Stimulated activated CD8-positive, alpha-beta memory T cell treated with anti-CD3 and anti-CD28 coated beads, Interleukin-12 subunit alpha, Interleukin-12 subunit beta, amount 100 ng/mL, for 1 hour (primary cell): Measurements from ENCODE around the gene GLI2.

ENCODE experiments used
- DNase-seq: peaks from one replicate; pipeline ENCODE4 v3.0.0-alpha.2; 2020; ENCODE audit warnings: low read depth

GLI2 gene

DNA sequence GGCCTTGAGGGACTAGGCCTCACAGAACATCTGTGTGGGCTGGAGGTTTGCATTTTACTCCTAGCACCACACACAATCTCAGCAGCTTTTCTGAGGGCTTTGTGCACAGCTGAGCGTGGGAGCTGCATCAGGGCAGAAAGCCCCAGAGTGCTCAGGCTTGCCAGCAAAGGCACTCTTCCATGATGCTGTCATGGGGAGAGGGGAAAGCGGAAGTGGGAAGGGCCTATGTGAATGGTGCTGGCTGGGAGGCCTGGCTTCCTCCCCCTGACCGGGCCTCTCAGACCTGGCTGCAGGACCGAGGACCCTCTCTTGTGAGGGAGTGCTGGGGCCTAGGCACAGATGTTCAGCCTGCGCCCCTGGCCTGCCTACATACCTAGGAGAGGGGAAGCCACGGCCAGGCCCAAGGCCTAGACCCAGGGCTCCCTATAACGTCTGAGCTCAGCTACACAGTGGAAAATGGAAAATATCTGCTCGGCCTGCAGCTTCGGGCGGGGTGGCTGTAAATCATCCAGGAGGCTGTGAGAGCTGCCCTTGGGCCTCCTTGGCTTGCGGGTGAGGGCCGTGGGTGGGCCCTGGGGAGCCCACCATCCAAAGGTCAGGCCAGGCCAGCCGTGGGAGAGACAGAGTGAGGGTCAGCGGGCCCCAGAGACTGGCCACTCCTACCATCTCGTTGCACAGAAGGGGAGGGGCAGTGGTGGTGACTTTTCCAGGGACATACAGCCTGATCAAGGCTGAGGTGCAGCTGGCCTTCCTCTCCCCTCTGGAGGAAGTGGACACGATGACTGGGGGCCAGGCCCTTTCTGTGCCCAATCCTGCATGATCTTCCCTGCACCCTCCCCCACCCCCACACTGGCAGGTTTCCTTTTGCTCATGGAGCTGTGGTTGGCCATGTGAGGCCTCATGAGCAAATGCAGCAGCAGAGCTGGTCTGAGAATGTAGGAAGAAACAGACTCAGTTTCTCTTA lies 22.8 kb downstream of the GLI2 start:
- DNase-seq = no peak

DNA sequence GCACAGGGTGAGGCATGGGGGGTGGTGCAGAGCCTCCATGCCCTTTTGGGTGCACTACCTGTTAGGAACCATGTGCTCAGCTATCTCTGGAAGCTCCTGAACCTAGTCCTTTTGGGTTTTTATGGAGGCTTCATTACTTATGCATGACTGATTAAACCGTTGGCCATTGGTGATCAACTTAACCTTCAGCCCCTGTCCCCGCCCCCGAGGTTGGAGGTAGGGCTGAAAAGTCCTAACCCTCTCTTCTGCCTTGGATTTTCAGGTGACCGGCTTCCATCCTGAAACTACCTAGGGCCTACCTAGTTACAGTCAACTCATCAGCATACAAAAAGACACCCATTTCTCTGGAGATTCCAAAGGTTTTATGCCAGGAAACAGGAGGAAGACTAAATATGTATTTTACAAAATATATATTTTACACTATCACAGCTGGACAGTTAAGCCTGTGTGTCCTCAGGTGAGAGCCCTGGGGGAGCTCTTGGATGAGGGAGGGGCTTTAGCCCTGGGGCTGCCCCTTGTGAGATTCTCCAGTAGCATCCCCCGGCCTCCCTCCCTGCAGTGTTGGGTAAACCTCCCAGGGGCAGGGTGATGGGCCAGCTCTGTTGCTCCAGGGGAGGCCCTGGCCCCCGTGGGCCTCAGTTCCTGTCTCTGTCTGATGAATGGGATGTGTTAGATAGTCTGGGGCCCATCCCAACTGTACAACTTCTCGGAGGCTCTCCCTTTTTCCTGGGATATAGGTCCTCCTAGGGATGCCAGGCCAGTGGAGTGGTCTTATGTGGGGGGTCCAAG lies 24.1 kb downstream of the GLI2 start:
- DNase-seq = no peak

DNA sequence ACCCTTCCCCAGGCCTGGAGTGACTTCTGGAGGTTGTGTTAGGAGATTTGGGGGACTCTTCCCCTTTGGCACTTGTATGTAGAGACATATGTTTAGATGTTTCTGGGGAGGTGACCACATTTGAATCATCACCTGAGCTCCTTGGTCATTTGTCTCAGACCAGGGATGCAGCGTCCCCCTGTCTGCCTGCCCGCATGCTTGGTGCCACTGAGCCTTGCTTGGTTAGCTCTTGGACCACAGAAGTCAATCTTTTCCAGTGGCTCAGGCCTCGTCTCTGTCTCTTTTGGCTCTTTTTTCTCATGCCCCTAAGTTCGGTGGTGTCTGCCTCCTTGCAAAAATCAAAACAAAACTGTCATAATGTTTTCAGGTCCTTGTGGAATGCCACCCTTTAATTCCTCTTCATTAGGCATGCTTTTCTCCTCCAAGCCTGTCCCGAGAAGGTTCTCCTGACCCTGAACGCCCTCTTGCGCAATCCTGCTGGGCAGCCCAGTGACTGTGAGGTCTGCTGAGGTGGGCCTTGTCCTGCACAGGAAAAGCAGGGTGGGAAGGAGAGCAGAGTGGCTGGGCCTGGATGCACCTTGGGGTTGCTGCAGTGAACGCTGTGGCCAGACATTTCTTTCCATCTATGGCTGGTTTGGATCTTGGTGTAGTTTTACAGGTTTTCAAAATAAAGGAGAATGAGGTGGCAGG lies 24.9 kb downstream of the GLI2 start:
- DNase-seq = no peak

DNA sequence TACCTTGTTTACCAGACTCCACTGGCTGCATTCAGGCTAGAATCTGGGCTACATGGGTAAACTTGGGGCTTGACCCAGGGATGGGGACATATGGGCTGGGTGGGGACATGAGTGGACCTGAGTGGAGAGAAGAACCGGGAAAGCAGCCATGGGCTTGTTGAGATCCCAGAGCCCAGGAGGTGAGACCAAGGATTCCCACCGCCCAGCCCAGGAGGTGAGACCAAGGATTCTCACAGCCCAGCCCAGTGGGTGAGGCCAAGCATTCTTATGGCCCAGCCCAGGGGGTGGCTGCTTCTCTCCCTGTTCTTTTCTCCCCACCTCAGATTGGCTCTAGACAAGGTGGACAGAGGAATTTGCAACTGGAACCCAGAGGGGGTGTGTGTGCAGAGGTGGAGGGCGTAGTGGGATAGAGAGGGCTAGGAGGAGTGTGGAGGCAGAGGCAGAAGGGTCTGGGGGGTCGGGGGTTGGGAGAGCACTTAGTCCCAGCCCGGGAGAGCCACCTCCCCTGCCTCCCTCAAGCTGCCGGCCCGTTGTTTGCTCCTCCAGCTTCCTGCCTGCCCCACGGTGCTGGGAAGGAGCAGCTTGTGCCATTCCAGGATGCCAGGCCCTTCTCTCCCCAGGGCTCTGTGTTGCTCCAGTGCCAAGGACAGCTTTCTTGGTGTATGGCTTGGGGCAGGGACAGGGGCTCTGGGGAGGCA lies 25.6 kb downstream of the GLI2 start:
- DNase-seq = no peak

DNA sequence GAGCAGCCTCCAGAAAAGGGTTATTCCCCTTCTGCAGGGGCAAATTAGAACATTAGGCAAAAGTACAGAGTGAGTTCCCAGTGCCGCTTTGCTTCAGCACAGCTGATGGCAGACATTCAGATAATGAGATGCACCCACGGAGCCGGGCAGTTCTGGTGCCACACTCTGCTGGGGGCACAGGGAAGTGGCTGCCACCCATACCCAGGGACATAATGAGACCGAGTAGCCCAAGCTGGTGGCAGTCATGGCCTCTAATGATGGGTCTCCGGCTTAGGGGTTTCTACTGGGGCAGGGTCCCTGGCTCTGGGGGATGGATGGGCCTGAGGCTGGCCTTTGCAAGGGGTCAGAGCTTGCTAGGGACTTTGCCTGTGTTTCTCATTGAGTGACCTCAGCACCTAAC lies 26.2 kb downstream of the GLI2 start:
- no peak for DNase-seq

DNA sequence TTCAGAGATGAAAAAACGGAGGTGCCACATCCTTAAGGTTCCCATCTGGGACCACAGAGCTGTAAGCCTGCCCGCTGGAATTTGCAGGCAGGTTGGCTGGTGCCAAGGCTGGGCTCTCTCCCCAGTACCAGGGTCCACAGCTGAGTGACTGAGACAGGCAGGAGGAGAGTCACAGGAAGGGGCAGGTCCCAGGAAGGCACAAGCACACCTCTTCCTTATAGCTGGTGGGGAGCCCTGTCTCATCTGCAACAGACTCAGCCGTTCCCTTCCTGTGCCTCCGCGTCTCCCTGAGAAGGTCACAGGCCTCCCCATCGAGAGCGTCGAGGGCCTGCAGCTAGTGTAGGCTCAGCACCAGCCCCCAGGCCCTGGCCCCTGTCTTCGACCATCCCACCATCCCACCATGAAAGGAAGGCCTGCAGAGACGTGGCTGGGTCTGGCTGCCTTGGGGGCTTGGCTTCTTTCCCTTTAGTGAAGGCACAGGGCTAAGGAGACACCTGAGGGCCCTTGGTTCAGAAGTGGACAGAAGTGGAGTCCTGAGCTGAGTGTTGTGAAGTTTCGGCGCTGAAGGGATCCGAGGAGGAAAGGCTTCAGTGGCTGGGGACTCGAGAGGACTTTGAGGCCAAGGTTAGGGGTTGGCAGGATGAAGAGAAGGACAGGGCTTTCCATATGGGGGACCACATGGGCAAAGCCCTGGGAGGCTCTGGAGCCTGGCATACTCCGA lies 26.8 kb downstream of the GLI2 start:
- no peak for DNase-seq

DNA sequence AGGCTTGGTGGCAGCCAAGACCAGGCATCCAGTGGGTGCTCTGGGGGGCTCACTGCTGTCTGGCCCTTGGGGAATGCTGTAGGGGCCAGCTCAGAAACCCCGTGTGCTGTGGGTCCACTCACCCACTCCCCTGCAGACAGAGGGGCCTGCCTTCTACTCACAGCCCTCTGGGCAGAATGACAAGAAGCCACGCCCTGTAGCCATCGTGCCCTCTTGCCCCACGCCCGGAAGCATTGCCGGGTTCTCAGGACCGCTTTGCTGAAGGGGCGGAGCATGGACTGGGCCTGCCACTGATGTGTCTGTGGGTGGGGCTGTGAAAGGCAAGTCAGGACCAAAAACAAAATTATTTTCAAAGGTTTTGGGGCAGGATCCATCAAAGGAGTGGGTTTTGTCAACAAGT lies 27.8 kb downstream of the GLI2 start:
- DNase-seq = no peak

DNA sequence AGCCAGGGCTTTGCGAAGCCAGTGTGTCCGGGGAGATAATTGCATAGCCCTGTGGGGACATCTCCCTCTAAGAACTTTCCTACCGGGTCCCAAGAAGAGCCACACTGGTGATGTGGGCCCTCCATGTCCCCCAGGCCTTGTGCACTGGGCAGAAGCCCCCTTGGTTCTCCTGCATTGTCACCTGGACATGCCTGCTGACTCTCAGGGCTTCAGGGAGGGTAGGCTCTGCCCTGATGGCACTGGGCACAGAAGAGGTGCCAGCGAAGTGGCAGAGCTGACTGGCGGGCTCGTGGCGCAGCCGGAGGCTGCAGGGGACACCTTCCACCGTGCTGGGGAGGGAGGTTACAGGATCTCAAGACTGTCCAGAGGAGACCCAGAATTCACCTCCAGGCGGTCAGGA lies 28.3 kb downstream of the GLI2 start:
- DNase-seq = no peak

DNA sequence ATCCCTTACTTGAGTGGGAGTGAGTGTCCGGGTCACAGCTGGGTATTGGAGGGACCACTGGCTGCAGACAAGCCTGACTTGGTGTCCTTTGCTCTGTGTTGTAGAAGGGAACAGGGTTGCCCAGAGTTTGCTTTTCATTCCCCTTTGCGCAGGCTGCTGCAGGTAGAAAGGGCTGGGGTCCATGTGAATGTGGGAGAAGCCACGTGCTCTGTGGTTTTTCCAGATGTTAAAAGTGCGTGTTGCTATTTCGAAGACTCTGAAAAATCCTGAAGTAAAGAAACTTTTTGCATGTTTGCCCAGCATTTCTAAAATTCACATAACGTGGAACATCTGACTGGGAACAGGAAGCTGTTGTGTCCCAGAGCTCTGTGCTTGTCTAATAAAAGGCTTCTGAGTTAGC lies 28.8 kb downstream of the GLI2 start:
- DNase-seq = no peak

DNA sequence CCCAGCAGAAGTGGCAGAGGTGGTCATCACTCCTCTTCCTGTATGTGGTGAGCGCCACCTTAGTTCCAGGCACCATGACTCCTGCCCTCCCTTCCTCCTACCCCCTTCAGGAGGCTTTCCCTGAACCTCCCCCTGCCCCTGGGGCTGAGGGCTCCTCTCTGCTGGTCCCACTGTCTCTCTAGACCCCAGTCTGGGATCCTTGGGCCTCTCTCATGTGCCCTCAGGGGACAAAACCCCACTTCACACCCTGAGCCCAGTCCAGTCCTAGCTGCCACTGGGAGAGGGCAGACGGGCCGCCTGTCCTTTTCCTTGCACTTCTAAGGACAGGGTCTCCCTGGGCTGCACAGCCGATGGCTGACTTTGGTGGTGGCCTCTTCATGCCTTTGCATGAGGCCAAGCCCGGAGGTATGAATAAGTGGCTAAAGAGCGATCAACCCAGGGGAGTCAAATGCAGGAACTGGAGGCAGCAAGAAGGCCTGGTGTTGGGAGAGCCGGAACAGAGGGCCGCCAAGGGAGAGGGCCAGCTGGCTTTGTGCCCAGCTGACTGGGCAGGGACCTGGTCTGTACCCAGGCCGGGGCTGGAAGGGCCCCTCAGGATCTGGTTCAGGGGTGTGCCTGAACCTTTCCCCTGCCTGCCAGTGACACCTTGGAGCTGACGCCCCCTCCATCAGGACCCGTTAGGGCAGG lies 29.5 kb downstream of the GLI2 start:
- no peak for DNase-seq

DNA sequence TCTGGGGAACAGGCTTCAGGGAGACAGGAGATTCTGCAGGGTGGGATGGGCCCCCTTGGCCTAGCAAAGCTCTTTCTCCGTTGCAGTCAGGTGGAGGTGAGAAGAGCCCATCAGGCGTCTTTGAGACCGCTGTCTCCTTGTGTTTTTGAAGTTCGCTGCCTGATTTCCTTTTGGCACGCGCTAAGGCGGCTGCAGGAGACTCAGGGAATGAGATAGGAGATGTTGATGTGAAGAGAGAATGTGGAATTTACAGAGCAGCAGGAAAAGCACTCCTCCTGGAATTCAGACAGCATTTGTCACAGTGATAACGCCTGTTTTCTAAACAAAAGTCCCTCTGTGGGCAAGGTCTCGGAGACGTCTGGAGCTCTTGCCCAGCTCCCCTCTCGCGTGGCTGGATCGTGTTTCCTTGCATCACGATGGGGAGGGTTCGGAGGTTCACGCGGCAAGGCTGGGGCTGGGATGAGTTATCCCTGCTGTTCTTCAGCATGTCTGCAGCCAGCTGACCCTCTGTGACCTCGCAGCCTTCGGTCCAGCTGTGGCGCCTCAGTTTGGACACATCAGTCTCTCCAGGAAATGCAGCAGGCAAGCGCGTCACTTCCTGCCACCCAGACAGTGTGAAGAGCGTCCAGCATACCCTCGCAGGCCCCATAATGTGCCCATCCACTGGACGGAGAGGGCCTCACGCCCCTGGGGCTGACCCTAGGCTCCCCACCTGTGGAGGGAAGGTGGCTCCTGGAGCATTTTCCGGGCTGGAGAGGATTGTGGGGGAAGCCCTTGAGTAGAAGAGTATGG lies 30.2 kb downstream of the GLI2 start:
- DNase-seq = no peak

DNA sequence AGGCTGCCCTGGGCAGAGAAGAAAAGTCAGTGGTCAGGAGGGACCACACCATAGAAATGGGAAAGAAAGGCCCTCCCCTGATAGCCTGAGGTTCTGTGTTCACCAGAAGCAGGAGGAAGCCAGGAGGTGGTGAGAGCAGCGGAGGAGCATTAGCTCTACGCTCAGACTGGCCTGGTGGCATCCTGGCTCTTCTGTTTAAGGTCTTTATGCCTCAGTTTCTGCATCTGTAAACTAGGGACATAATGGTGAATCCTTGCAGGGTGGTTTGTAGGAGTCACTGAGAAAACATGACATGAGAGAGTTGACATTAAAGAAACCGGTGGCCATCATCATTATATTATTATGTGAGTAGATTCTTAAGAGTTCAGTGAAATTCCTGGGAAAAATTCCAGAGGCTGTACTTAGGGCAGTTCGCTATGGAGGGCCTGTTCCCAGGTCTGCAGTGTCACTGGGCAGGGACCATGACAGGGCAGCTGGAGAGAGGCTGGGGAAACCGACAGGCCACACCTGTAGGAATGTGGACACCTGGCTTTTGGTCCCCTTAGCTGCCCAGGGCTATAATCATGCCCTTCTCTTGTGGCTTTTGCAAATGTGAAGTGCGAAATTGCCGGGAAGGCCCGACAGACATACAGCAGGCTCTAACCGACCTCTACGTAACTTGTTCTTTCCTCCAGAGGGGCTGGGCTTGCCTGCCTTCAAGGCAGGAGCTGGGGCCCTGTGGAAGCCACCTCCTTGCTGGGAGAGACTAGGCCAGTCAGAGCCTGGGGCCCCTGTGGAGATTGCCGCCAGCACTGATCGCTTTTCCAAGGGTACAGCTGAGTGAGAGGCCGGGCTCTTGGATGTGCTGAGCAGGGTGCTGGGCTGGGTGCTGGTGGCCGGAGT lies 31.0 kb downstream of the GLI2 start:
- DNase-seq = no peak

DNA sequence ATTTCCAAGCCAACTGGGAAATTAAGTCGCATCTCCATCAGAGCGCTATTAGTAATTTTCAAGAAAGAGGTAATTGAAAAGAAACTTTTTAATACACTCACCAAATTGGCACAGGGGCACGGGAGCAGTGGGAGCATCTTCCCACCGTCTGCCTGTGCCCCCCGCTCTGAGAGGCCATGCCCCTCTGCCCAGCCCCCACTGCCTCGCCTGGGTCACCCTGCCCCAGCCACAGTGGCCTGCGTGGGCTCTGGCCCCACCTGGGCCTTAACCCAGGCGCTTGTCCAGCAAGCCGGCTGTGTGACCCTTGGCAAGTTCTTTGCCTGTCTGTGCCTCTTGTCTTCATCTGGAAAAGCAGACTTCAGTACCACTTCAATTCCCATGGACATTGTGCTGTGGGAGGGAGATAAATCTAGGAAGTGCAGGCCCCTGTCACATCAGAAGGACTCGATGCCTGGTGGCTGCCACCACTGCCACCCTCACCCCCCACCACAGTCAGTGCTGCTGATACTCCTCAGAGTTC lies 31.9 kb downstream of the GLI2 start:
- DNase-seq = no peak

DNA sequence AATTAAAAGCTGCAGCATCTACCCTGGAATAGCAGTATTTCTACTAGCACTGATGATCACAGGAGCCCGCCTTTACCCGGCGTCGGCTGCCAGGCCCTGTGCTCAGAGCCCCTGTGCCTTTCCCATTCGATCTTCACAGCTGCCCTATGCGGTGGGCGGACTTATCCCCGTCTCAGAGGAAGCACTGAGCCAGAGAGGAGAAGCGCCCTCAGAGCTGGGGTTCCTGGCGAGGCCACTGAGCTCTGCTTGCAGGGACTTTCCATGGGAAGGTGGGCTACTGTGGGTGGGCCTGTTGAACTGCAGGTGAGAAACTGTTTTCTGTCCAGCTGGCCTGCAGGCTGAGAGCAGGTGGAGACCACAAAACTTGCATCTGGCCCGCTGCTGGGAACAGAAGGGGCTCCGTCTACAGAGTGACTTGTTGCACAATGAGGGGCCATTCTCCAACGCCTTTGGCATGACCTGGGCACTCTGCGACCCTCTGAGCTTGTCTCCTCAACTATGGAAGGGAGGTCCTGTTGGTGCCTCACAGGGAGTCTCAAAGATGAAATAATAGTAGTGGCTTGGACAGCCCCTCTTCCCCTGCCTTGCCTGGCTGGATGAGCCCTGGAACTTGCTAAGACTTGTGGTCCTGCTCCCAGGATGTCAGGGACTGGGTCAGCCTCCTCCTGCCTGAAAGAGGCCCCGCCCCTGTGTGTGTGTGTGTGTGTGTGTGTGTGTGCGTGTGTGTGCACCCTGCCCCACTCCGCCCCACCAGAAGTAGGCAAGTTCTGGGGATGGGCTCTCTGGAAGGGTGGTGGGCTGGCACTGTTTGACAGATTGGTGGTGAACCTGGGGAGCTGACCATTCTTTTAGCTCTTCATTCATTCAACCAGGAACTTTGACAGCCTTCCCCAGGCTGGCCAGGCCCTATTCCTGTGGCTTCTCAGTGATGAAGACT lies 32.7 kb downstream of the GLI2 start:
- no peak for DNase-seq

DNA sequence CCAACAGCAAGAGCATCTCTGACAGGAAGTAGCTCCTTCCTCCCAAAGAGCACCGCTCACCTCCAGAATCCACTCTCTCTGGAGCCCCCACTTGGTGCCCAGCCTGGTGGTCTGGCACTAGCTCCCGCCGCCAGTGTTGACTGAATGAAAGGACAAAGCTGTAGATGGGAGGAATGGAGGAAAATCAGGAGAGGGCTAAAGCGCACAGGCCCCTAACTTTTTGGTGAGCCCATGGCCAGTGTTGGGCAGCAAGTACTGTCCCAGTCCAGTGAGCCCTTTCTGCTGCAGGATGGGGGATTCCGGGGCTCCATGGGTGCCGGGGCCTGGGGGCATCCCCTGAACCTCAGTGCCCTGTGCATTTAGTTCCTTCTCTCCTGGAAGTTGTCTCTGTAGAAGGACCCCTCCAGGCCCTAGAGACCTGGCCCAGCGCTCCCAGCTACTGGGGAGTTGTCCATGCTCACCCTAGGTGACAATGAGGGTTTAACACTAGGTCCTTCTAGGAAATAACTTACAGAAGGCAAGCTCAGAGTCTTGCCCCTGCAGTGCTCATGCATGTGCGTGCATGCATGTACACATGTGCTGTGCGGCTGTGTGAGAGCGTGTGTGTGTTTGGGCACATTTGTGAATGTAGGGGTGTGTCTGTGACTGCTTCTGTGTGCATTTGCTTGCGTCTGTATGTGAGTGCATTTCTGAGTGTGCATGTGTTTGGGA lies 33.6 kb downstream of the GLI2 start:
- no peak for DNase-seq

DNA sequence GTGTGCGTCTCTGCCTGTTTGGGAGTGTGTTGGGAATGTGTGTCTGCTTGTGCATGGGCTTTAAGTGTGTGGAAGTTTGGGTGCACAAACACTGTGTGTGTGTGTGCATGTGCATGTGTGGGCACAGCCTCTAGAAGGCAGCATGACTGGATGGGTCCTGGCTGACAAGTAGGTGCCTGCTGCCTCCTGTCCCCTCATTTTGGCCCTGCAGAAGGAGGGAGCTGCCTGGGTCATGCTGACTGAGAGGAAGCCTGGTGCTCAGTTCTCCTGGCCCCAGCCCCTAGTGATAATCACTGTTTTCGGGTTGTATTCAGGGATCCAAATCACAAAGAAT lies 34.1 kb downstream of the GLI2 start:
- no peak for DNase-seq

DNA sequence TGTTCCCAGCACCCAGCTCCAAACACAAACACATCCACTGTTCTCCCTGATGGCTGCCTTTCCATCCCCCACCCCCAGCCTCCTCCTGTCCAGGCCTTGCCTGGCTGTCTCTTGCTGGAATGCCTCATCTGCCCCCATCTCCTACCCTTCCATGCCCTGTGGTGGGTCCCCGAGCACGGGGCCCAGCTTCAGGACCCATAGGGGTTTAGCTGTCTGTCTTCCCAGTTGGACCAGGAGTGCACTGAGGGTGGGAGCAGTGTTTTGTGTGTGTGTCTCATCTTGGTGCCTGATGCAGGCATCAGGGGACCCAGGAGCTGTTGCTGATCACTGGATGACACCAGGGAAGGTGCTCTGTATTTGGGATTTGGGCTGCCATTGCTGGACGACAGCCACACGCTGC lies 34.5 kb downstream of the GLI2 start:
- DNase-seq = no peak
